ENCODE data around the gene NOS1AP.

Gene NOS1AP

GRCh38 chr1:162107911-162108310 is 38.4 kb downstream of the NOS1AP start:
- ChIA-PET CTCF (no interaction called here), POLR2A (no interaction called here)
- no peak for DNase-seq (ENCODE audit: extremely low spot score)
- TF ChIP-seq CTCF (IDR thresholded peaks at IDR 0.05; ENCODE audit: control extremely low read depth, extremely low read depth, low read depth, missing control alignments), result no peak

- no peak for TF ChIP-seq CTCF (IDR thresholded peaks at IDR 0.05; ENCODE audit: control extremely low read depth, extremely low read depth, low read depth, missing control alignments)
- ChIA-PET POLR2A (no interaction called here), CTCF (no interaction called here)
- DNase-seq (ENCODE audit: extremely low spot score), result no peak
These were observed 38.9 kb downstream of the NOS1AP start for GRCh38 chr1:162108426-162108825.

DNA sequence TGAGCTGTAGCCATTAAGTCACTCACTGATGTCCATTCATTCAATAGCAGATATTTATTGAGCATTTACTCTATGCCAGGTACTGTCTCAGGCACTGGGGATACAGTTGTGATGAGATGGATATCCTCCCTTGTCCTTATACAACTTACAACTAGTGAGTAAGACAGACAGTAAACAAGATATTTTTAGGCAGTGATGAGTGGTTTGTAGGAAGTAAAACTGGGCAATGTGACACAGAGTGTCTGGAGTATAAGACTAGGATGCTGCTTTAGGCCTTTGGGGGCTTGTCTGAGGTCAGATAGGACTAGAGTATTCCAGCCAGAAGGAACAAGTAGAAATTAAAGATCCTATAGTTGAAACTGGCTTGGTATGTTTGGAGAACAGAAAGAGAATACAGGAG is 41.4 kb downstream of the NOS1AP start:
- no peak for DNase-seq (ENCODE audit: extremely low spot score)
- ChIA-PET CTCF (no interaction called here), POLR2A (no interaction called here)
- no peak for TF ChIP-seq CTCF (IDR thresholded peaks at IDR 0.05; ENCODE audit: control extremely low read depth, extremely low read depth, low read depth, missing control alignments)

DNA sequence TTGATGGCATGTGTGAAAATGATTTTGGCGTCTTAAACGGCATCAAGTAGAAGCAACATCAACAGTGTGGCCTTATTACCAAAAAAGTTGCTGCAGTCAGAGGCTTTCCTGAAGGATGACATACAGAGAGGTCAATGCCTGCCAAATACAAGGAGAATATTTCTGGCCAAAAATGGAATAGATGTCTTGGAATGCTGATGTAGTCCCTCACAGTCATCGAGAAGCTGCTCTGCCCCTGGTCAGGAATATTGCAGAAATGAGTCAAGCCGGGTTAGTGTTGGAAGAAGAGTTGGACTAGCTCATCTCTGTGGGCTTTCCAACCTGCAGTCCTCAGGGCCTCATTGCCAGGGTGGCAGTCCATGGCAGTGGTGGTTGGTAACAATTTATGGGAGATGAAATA is 42.1 kb downstream of the NOS1AP start:
- no peak for DNase-seq (ENCODE audit: extremely low spot score)
- TF ChIP-seq CTCF (IDR thresholded peaks at IDR 0.05; ENCODE audit: control extremely low read depth, extremely low read depth, low read depth, missing control alignments), result no peak
- CTCF ChIA-PET, result no interaction called here
- POLR2A ChIA-PET, result no interaction called here

DNA sequence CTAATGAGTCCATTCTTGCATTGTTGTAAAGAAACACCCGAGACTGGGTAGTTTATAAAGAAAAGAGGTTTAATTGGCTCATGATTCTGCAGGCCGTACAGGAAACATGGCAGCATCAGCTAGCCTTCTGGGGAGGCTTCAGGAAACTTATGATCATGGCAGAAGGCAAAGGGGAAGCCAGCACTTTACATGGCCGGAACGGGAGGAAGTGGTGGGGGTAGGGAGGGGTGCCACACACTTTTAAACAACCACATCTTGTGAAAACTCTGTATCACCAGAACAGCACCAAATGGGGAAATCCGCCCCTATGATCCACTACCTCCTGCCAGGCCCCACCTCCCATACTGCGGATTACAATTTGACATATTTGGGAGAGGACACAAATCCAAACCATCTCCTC is 43.9 kb downstream of the NOS1AP start:
- CTCF ChIA-PET, result no interaction called here
- TF ChIP-seq CTCF (IDR thresholded peaks at IDR 0.05; ENCODE audit: control extremely low read depth, extremely low read depth, low read depth, missing control alignments), result no peak
- DNase-seq (ENCODE audit: extremely low spot score), result no peak
- POLR2A ChIA-PET, result no interaction called here

DNA sequence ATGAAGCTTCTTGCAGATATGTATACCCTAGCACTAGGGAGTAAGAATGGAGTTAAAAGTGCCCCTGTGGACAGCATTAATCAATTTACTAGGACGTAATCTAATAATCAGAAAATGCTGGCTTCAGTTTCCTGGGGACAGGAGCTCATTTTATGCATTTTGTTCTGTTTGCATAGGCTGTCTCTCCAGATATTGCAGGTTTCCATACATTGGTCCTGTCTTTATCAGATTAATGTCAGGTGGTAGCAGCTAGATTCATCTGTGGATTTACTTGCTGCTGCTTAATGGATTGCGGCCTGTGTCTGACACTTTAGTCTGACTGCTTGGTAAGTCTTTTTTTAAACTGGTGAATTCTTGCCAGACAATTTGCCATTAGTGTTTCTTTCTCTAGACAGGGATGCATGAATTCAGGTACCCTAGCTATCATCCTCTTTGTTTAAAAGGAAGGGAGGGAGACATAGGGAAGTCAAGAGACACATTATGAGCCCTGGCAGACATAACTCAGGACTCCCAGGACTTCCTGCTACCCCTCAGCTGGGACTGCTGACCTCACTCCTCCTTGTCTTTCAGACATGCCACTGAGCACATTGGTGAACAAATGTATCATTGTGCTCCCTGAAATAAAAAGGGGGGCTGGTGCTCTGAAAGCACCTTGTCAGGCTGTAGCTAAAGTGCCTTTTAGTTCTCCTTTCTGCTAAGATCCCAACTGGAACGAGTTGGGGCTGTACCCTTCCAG is 47.7 kb downstream of the NOS1AP start:
- CTCF ChIA-PET, result interaction anchor here (0.6 to 1.7 kb wide), 2 partner anchors 10 to 23 kb away, joined by 3 read pairs; no protein-coding TSS in a partner anchor
- POLR2A ChIA-PET, result no interaction called here
- DNase-seq (ENCODE audit: extremely low spot score), result no peak
- TF ChIP-seq CTCF (IDR thresholded peaks at IDR 0.05; ENCODE audit: control extremely low read depth, extremely low read depth, low read depth, missing control alignments), result no peak
